ENCODE data around the gene ACKR2. TPM values are rescaled to one million over a fixed set of nuclear protein-coding genes. Genes with fewer than 3 reads are reported as not detected.

The ACKR2 gene
- polyA plus RNA-seq, 1 of the 3 experiments (the other 2 are of a cell fraction), result 0.10 TPM

GRCh38 chr3:42847731-42848130 is 38.5 kb downstream of the ACKR2 start:
- peaks cover 0 to 28% of the 10 kb centered on the region in 2 experiments; a peak in 1 of 4 replicates for H3K4me1 ChIP-seq (ENCODE audit: control insufficient read depth in 1 of 2, insufficient read depth in 2 of 2, low read depth in 1 of 2, low read length in 1 of 2)
- H3K27me3 ChIP-seq (ENCODE audit: insufficient read depth), result no peaks in the 10 kb centered on the region; the same call in 1 of the 2 replicates
- ChIA-PET POLR2A (interaction anchor here (0.6 kb wide), 1 partner anchor 34 kb away, joined by 3 read pairs; no protein-coding TSS in a partner anchor), CTCF (interaction anchor here (1.4 to 3.3 kb wide), 3 partner anchors 8 to 33 kb away, joined by 8 to 11 read pairs (median 10); no protein-coding TSS in a partner anchor)
- TF ChIP-seq TCF12 (IDR thresholded peaks at IDR 0.05), result no peak
- no peaks in the 10 kb centered on the region for H3K9me2 ChIP-seq
- no peaks in the 10 kb centered on the region for H4K20me1 ChIP-seq (ENCODE audit: insufficient read depth)
- no peaks in the 10 kb centered on the region for H3K36me3 ChIP-seq (replicated peaks in 1 of 2; ENCODE audit: control insufficient read depth in 1 of 2, insufficient read depth in 2 of 2, low read length in 1 of 2)
- no peak overlapping the region for H3K4me2 ChIP-seq
- DNase-seq, result no peak
- H3K79me2 ChIP-seq (ENCODE audit: insufficient read depth), result no peaks in the 10 kb centered on the region
- no peak overlapping the region for H3K27ac ChIP-seq (ENCODE audit: low read depth in 2 of 2, low read length in 1 of 2)
- 43% methylated on average over 4 of the region's 4 CpGs for WGBS (ENCODE audit: low lambda C conversion rate)
- H3K9me3 ChIP-seq, result no peaks in the 10 kb centered on the region
- no peak overlapping the region for H3K4me3 ChIP-seq (ENCODE audit: low read depth in 2 of 2, low read length in 1 of 2)
- no peak overlapping the region for H2AFZ ChIP-seq (ENCODE audit: low read depth)
- no peaks in the 10 kb centered on the region for H3F3A ChIP-seq (replicated peaks; ENCODE audit: insufficient read depth)
- no peak overlapping the region for H3K9ac ChIP-seq

- Histone ChIP-seq H3K4me3 (ENCODE audit: low read depth in 2 of 2, low read length in 1 of 2) (no peak overlapping the region), H3K27me3 (ENCODE audit: insufficient read depth) (peaks cover 4% of the 10 kb centered on the region; the same call in 1 of the 2 replicates), H4K20me1 (ENCODE audit: insufficient read depth) (no peaks in the 10 kb centered on the region), H3K4me2 (no peak overlapping the region), H2AFZ (ENCODE audit: low read depth) (no peak overlapping the region), H3K9me2 (no peaks in the 10 kb centered on the region), H3K27ac (ENCODE audit: low read depth in 2 of 2, low read length in 1 of 2) (no peak overlapping the region), H3F3A (replicated peaks; ENCODE audit: insufficient read depth) (no peaks in the 10 kb centered on the region), H3K9me3 (no peaks in the 10 kb centered on the region), H3K79me2 (ENCODE audit: insufficient read depth) (no peaks in the 10 kb centered on the region), H3K4me1 (ENCODE audit: control insufficient read depth in 1 of 2, insufficient read depth in 2 of 2, low read depth in 1 of 2, low read length in 1 of 2) (peaks cover 0 to 32% of the 10 kb centered on the region in 2 experiments; a peak in 1 of 4 replicates), H3K9ac (no peak overlapping the region), H3K36me3 (replicated peaks in 1 of 2; ENCODE audit: control insufficient read depth in 1 of 2, insufficient read depth in 2 of 2, low read length in 1 of 2) (no peaks in the 10 kb centered on the region)
- WGBS (ENCODE audit: low lambda C conversion rate), result 69% methylated on average over 7 of the region's 7 CpGs
- no peak for TF ChIP-seq USF1 (IDR thresholded peaks at IDR 0.05; ENCODE audit: borderline replicate concordance, low read depth)
- TF ChIP-seq EZH2phosphoT487 (IDR thresholded peaks at IDR 0.05; ENCODE audit: borderline replicate concordance, low read depth), result no peak
- TF ChIP-seq RXRA (IDR thresholded peaks at IDR 0.05; ENCODE audit: borderline replicate concordance, low read depth), result no peak
- TF ChIP-seq SMC3 (IDR thresholded peaks at IDR 0.05; ENCODE audit: low read depth, low read length), result no peak
- no peak for TF ChIP-seq TCF12 (IDR thresholded peaks at IDR 0.05)
- TF ChIP-seq GABPA (IDR thresholded peaks at IDR 0.05; ENCODE audit: low read depth), result no peak
- no peak for TF ChIP-seq FOXM1 (IDR thresholded peaks at IDR 0.05; ENCODE audit: low read depth)
- TF ChIP-seq FOSL2 (IDR thresholded peaks at IDR 0.05; ENCODE audit: borderline replicate concordance, low read depth), result no peak
- TF ChIP-seq CHD2 (IDR thresholded peaks at IDR 0.05; ENCODE audit: low read length, partially characterized antibody), result no peak
- TF ChIP-seq USF2 (IDR thresholded peaks at IDR 0.05; ENCODE audit: borderline replicate concordance, low read depth, low read length), result no peak
- no peak for TF ChIP-seq SIN3A (IDR thresholded peaks at IDR 0.05; ENCODE audit: borderline replicate concordance, low read depth, low read length)
- no peak for TF ChIP-seq RAD21 (IDR thresholded peaks at IDR 0.05; ENCODE audit: low read length)
- no peak for TF ChIP-seq ZBTB33 (IDR thresholded peaks at IDR 0.05; ENCODE audit: borderline replicate concordance, low read depth)
- TF ChIP-seq YY1 (IDR thresholded peaks at IDR 0.05; ENCODE audit: low read depth), result no peak
- TF ChIP-seq GATA2 (CRISPR knock-in tag; IDR thresholded peaks at IDR 0.05), result no peak
- no peak for TF ChIP-seq TEAD4 (IDR thresholded peaks at IDR 0.05; ENCODE audit: borderline replicate concordance, insufficient read depth)
- no peak for TF ChIP-seq PBX3 (IDR thresholded peaks at IDR 0.05)
- no peak for TF ChIP-seq NRF1 (IDR thresholded peaks at IDR 0.05; ENCODE audit: low read depth, low read length)
- no peak for DNase-seq
- ChIA-PET CTCF (interaction anchor here (0.6 to 3.3 kb wide), 3 partner anchors 9 to 612 kb away, joined by 3 to 11 read pairs (median 4); no protein-coding TSS in a partner anchor), POLR2A (no interaction called here)
Measured at GRCh38 chr3:42849017-42849416, 39.8 kb downstream of the ACKR2 start.
